NCI-H2171 treated with DMSO at 0.1 percent for 48 hours (cell line): ENCODE data around the gene CBARP.

ENCODE experiments used
- DNase-seq: peaks from one replicate; lab custom pipeline; 2025; lab: John Stamatoyannopoulos, UW

The CBARP gene

DNA sequence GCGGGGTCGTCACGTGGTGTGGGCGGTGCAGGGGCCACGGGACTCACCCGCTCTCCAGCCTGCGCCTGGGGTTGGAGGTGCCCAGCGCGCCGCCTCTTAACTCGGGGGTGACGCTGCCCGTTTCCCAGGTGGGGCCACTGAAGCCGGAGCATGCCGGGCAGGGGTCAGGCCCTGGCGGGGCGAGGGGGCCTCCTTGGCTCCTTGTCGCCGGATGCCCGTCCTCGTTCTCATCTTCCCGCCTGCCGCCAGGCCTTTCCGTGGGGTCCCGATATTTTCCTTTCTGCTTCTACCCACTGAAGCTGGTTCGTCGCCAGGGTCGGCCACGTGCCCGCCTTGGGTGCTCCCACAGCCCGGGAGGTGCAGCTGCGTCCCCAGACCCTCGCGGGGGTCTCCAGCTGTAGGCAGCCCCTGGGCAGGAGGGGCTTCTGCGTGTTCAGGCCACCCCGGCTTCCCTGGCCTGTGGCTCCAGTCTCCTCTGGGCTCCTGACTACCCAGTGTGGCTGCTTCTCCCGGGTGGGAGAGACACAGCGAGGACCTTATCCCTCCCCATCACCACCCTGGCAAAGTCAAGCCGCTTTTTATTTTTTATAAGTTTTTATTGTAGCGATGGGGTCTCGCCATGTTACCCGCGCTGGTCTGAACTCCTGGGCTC is 38.3 kb upstream of the CBARP start:
- no peak for DNase-seq

DNA sequence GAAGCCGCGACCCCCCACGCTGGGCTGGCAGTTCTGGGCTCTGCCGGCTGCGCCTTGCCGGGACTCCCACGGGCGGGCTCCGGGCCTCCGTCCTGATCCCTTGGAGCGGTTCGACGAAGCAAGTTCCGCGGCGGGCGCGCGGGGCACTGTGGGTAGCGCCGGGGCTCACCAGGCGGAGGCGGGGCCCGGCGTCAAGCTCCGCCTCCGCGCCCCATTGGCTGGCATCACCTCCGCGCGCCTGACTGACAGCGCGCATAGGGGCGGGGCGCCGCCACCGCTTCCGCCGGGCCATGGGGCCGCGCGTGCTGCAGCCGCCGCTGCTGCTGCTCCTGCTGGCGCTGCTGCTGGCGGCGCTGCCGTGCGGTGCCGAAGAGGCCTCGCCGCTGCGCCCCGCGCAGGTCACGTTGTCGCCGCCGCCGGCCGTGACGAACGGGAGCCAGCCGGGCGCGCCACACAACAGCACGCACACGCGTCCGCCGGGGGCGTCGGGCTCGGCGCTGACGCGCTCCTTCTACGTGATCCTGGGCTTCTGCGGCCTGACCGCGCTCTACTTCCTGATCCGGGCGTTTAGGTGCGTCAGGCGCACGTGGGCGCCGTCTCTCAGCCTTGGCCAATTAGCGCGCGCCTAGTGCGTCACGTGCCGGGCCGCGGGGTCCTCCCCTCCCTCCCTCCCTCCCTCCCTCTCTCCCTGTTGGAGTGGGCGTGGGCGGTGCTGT is 37.6 kb upstream of the CBARP start, which contains the start of gene FAM174C:
Gene FAM174C, plus strand, starts transcription at position 271 of the 716 bp plus-strand sequence. Its CDS starts 20 bp downstream, at position 291.
- DNase-seq = peak; percentile 95

GRCh38 chr19:1274852-1275259 is 37.1 kb upstream of the CBARP start:
- no peak for DNase-seq

- no peak for DNase-seq
These were observed 36.5 kb upstream of the CBARP start for GRCh38 chr19:1274081-1274851.

DNA sequence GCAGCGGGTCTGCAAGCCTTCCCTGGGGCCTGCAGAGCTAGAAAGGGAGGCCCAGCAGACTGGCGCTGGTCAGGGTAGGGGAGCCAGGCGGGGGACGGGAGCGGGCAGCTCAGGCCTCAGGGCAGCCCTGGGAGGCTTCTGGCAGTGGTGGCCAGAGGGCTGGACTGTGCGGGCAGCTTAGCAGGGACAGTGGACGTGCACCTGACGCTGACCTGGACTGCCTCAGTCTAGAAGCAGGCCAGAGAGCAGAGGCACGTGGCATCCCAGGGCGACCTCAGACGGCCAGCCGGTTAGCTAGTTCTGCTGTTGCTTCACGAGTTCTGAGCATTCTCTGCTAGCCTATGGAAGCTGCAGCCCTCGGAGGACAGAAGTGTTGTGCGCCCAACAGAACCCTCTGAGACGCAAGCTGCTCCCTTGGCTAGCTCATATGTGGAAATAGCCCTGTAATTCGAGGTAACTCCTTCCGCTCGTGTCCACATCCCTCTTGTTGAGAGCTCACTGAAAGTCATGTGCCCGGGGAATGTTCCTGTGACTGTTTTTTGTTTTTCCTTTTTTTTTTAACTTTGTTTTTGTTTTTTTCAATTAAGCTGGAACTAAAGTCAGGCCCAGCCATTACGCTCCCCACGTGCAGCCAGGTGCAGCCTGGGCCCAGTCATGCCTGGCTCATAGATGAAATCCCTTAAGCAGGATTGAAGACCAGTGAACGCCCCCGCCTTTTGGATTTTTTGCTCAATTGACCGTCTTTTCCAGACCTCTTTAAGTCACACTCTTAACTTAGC is 35.6 kb upstream of the CBARP start:
- no peak for DNase-seq

GRCh38 chr19:1272423-1273262 is 34.8 kb upstream of the CBARP start:
- no peak for DNase-seq

DNA sequence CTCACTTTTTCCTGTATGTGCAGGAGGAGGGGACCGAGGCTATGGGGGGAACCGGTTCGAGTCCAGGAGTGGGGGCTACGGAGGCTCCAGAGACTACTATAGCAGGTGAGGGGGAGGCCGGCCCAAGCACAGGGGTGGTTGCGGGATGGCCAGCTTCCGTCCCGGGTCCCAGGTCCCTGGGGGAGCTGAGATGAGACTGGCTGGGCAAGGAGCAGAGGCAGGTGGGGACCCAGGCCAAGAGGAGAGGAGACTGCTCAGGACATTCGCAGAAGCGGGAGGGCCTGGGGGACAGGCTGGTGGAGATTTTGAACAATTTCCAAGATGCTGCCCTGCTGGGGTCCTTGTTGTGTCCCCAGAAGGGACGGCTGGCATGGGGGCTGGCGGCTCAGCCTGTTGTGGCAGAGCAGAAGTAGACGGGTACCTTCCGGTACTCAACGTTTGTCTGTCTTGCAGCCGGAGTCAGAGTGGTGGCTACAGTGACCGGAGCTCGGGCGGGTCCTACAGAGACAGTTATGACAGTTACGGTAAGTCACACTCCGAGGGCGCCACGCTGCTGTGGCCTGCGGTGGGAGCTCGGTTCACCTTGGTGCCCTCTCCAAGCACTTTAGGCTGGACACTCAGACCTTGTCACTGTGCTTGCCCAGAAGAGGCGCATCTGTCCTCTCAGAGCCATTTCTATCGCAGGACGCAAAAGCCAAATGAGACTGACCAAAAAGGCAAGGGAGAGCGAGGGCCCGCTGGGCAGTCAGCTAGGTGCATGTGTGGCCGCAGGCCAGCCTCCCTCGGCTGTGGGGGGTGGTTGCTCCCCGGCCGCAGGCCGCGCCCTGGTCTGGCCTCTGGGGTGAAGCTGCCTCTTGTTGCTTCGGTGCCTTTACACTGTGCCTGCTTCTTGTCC is 34.0 kb upstream of the CBARP start:
- DNase-seq = no peak

- no peak for DNase-seq
These were observed 33.2 kb upstream of the CBARP start for GRCh38 chr19:1270854-1271527.

- DNase-seq = no peak
These were observed 32.5 kb upstream of the CBARP start for GRCh38 chr19:1270213-1270853.

DNA sequence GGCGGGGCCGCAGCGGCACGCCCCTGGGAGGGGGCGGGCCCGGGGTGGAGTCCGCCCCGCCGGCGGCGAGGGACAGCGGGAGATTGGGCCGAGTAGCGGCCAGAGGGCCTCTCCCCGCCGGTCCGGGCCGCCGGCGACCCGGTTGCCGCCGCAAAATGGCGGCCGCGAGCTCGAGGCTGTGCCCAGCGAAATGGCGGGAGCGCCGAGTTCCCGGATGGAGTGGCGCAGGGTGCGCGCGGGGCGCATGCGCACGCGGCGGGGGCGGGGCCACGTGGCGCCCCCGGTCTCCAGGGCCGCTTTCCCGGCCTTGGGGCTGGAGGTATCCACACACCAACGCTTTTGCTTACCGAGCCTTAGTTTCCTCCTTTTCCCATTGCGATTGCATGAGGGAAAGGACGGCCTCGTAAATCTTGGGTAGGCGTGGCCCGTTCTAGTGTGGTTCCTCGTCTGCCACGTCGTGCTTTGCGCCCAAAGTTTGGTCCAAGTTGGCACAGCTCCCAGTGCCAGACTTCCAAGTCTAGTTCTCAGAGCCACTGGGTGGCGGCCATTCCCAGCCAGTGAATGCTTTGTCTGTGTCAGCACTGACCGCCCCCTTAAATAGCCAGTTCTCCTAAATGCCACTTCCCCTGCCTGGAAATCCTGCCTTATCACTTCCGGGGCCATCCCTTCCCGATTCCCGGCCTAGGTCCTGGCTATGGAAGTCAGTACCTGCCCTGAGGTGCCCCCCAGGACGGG is 31.8 kb upstream of the CBARP start:
- peak; percentile 81 for DNase-seq

GRCh38 chr19:1269065-1269477 is 31.3 kb upstream of the CBARP start, which contains the start of gene CIRBP:
CIRBP (plus strand) TSS chr19:1269332; CDS start chr19:1270934, 1,602 bp downstream.
- peak; percentile 97 for DNase-seq

- DNase-seq = no peak
These were observed 30.6 kb upstream of the CBARP start for GRCh38 chr19:1268226-1269064.

- no peak for DNase-seq
These were observed 29.8 kb upstream of the CBARP start for GRCh38 chr19:1267477-1268225.

GRCh38 chr19:1266916-1267476 is 29.2 kb upstream of the CBARP start:
- DNase-seq = peak; percentile 37

GRCh38 chr19:1266129-1266915 is 28.5 kb upstream of the CBARP start:
- peak; percentile 57 for DNase-seq
